Measurements from ENCODE around the gene CYP4F3. TPM values are rescaled to one million over a fixed set of nuclear protein-coding genes. Genes with fewer than 3 reads are reported as not detected.

CYP4F3 gene
- total and polyA plus RNA-seq, 2 of the 13 experiments (the other 11 are each of a cell fraction or from before 2014, with no cell fraction given), result 17.8 to 22.8 TPM

GRCh38 chr19:15673176-15673654 is 32.5 kb downstream of the CYP4F3 start (continued):
- TF ChIP-seq, protein P1, sequence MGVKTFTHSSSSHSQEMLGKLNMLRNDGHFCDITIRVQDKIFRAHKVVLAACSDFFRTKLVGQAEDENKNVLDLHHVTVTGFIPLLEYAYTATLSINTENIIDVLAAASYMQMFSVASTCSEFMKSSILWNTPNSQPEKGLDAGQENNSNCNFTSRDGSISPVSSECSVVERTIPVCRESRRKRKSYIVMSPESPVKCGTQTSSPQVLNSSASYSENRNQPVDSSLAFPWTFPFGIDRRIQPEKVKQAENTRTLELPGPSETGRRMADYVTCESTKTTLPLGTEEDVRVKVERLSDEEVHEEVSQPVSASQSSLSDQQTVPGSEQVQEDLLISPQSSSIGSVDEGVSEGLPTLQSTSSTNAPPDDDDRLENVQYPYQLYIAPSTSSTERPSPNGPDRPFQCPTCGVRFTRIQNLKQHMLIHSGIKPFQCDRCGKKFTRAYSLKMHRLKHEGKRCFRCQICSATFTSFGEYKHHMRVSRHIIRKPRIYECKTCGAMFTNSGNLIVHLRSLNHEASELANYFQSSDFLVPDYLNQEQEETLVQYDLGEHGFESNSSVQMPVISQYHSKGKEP (CRISPR knock-in tag; IDR thresholded peaks at IDR 0.05), result no peak
- TF ChIP-seq MTA3 (CRISPR knock-in tag; IDR thresholded peaks at IDR 0.05) (no peak), RNF2 (conservative IDR thresholded peaks at IDR 0.05; ENCODE audit: low read depth) (no peak), JARID2 (CRISPR knock-in tag; IDR thresholded peaks at IDR 0.05; ENCODE audit: insufficient replicate concordance) (no peak), MAF1 (CRISPR knock-in tag; IDR thresholded peaks at IDR 0.05; ENCODE audit: borderline replicate concordance) (no peak), CENPX (CRISPR knock-in tag; IDR thresholded peaks at IDR 0.05) (no peak), SIN3B (IDR thresholded peaks at IDR 0.05; ENCODE audit: low read length) (no peak), ZNF678 (CRISPR knock-in tag; IDR thresholded peaks at IDR 0.05) (no peak), ISL2 (CRISPR knock-in tag; IDR thresholded peaks at IDR 0.05) (no peak), ZNF749 (CRISPR knock-in tag; IDR thresholded peaks at IDR 0.05; ENCODE audit: borderline replicate concordance) (no peak), ZNF891 (CRISPR knock-in tag; IDR thresholded peaks at IDR 0.05) (no peak), ZBTB33 (CRISPR knock-in tag; IDR thresholded peaks at IDR 0.05) (no peak)
- TF ChIP-seq, protein P2, sequence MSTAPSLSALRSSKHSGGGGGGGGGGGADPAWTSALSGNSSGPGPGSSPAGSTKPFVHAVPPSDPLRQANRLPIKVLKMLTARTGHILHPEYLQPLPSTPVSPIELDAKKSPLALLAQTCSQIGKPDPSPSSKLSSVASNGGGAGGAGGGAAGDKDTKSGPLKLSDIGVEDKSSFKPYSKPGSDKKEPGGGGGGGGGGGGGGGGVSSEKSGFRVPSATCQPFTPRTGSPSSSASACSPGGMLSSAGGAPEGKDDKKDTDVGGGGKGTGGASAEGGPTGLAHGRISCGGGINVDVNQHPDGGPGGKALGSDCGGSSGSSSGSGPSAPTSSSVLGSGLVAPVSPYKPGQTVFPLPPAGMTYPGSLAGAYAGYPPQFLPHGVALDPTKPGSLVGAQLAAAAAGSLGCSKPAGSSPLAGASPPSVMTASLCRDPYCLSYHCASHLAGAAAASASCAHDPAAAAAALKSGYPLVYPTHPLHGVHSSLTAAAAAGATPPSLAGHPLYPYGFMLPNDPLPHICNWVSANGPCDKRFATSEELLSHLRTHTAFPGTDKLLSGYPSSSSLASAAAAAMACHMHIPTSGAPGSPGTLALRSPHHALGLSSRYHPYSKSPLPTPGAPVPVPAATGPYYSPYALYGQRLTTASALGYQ (CRISPR knock-in tag; IDR thresholded peaks at IDR 0.05), result 0 out of 2 replicates have a peak, but pooled peaks have one; percentile 10
- TF ChIP-seq, protein P3, sequence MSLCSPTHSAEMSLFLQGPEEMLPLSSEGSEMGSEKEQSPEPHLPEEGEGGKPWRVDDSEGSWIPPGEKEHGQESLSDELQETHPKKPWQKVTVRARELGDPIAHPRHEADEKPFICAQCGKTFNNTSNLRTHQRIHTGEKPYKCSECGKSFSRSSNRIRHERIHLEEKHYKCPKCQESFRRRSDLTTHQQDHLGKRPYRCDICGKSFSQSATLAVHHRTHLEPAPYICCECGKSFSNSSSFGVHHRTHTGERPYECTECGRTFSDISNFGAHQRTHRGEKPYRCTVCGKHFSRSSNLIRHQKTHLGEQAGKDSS (CRISPR knock-in tag; IDR thresholded peaks at IDR 0.05; ENCODE audit: borderline replicate concordance, low read depth), result no peak
- TF ChIP-seq, protein P4, sequence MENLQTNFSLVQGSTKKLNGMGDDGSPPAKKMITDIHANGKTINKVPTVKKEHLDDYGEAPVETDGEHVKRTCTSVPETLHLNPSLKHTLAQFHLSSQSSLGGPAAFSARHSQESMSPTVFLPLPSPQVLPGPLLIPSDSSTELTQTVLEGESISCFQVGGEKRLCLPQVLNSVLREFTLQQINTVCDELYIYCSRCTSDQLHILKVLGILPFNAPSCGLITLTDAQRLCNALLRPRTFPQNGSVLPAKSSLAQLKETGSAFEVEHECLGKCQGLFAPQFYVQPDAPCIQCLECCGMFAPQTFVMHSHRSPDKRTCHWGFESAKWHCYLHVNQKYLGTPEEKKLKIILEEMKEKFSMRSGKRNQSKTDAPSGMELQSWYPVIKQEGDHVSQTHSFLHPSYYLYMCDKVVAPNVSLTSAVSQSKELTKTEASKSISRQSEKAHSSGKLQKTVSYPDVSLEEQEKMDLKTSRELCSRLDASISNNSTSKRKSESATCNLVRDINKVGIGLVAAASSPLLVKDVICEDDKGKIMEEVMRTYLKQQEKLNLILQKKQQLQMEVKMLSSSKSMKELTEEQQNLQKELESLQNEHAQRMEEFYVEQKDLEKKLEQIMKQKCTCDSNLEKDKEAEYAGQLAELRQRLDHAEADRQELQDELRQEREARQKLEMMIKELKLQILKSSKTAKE (CRISPR knock-in tag; IDR thresholded peaks at IDR 0.05; ENCODE audit: borderline replicate concordance), result no peak
- TF ChIP-seq, protein P5, sequence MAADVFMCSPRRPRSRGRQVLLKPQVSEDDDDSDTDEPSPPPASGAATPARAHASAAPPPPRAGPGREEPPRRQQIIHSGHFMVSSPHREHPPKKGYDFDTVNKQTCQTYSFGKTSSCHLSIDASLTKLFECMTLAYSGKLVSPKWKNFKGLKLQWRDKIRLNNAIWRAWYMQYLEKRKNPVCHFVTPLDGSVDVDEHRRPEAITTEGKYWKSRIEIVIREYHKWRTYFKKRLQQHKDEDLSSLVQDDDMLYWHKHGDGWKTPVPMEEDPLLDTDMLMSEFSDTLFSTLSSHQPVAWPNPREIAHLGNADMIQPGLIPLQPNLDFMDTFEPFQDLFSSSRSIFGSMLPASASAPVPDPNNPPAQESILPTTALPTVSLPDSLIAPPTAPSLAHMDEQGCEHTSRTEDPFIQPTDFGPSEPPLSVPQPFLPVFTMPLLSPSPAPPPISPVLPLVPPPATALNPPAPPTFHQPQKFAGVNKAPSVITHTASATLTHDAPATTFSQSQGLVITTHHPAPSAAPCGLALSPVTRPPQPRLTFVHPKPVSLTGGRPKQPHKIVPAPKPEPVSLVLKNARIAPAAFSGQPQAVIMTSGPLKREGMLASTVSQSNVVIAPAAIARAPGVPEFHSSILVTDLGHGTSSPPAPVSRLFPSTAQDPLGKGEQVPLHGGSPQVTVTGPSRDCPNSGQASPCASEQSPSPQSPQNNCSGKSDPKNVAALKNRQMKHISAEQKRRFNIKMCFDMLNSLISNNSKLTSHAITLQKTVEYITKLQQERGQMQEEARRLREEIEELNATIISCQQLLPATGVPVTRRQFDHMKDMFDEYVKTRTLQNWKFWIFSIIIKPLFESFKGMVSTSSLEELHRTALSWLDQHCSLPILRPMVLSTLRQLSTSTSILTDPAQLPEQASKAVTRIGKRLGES (CRISPR knock-in tag; IDR thresholded peaks at IDR 0.05; ENCODE audit: borderline replicate concordance), result no peak

All from HepG2 (cell line).